Measurements from ENCODE around the gene DLG3.

Gene DLG3

GRCh38 chrX:70525733-70526132, 81.1 kb downstream of the DLG3 start:
- DNase-seq (ENCODE audit: low spot score): no peak

- no peak for DNase-seq (ENCODE audit: low spot score)
Observed at GRCh38 chrX:70527053-70527452, 82.4 kb downstream of the DLG3 start.

- no peak for DNase-seq (ENCODE audit: low spot score)
Observed at GRCh38 chrX:70527610-70528345, 83.1 kb downstream of the DLG3 start.

- no peak for DNase-seq (ENCODE audit: low spot score)
Observed at GRCh38 chrX:70535198-70535597, 90.6 kb downstream of the DLG3 start.

GRCh38 chrX:70549429-70549828, 104.8 kb downstream of the DLG3 start:
- DNase-seq (ENCODE audit: low spot score): no peak

GRCh38 chrX:70552130-70552704, 107.6 kb downstream of the DLG3 start:
- no peak for DNase-seq (ENCODE audit: low spot score)

GRCh38 chrX:70553516-70553915, 108.9 kb downstream of the DLG3 start:
- DNase-seq (ENCODE audit: low spot score): no peak

GRCh38 chrX:70554081-70554480, 109.4 kb downstream of the DLG3 start:
- no peak for DNase-seq (ENCODE audit: low spot score)

GRCh38 chrX:70554523-70554922, 109.9 kb downstream of the DLG3 start:
- DNase-seq (ENCODE audit: low spot score): no peak

GRCh38 chrX:70554948-70555347, 110.3 kb downstream of the DLG3 start:
- DNase-seq (ENCODE audit: low spot score): no peak
